Heart left ventricle (tissue), 13 donors: ENCODE data around the gene SNAPC2.

Experiments used
- CTCF ChIP-seq, 12 donors: fragments of 200-600 bp; sonication (generic) in 4 of 12; IDR thresholded peaks; one replicate each; pipeline versions ENCODE4 v1.5.0 to v1.8.0; 2018 to 2022; ENCODE audit warnings: antibody characterized with exemption in 12 of 12, mild to moderate bottlenecking in 5 of 12
- POLR2A ChIP-seq, 2 donors: fragments of 450-650 bp; IDR thresholded peaks; one replicate each; pipeline ENCODE4 v1.6.1; 2017; ENCODE audit warnings: antibody characterized with exemption in 2 of 2, mild to moderate bottlenecking in 2 of 2, moderate library complexity in 2 of 2
- donor health status: ischemic (EF 13 %, LVEDD 7.1; RV severe dilation, severe dysfunction).
- donor health status: DM: no; HTN: yes; CAD: no.
- donor health status: DM: no; HTN: no; CAD: no.
- donor health status: ischemic (EF 25% LVEDD 6.9; RV normal size, moderate dysfunction).
- donor health status: ischemic (EF 25% LVEDD 5.7; RV mildly dilated, moderate dysfunction).
- donor health status: ischemic (EF 35%, LVEDD 5.7; RV mildly dilated, moderate dysfunction).
- donor health status: nonischemic (EF 11% LVEDD 7.7; RV severe dilation, severe dysfunction).
- donor health status: DM: yes; HTN: yes; CAD: no.
- donor health status: PGD.
- donor health status: ischemic (EF 29% LVEDD 5.4; RV normal size, mild dysfunction).
- donor health status: nonischemic (EF 23%, LVEDD 6.1; RV moderate dilation, normal function).

GRCh38 chr19:7894612-7895309 is 25.4 kb upstream of the SNAPC2 start:
- TF ChIP-seq CTCF (IDR thresholded peaks at IDR 0.05) (no peak), POLR2A (IDR thresholded peaks at IDR 0.05) (no peak)
